Measurements from ENCODE around the gene SUSD2.

GRCh38 chr22:24169439-24170058 lies 11.7 kb upstream of the SUSD2 start:
- TF ChIP-seq, protein P1, sequence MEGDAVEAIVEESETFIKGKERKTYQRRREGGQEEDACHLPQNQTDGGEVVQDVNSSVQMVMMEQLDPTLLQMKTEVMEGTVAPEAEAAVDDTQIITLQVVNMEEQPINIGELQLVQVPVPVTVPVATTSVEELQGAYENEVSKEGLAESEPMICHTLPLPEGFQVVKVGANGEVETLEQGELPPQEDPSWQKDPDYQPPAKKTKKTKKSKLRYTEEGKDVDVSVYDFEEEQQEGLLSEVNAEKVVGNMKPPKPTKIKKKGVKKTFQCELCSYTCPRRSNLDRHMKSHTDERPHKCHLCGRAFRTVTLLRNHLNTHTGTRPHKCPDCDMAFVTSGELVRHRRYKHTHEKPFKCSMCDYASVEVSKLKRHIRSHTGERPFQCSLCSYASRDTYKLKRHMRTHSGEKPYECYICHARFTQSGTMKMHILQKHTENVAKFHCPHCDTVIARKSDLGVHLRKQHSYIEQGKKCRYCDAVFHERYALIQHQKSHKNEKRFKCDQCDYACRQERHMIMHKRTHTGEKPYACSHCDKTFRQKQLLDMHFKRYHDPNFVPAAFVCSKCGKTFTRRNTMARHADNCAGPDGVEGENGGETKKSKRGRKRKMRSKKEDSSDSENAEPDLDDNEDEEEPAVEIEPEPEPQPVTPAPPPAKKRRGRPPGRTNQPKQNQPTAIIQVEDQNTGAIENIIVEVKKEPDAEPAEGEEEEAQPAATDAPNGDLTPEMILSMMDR (conservative IDR thresholded peaks at IDR 0.05; ENCODE audit: low read length), result no peak
- TF ChIP-seq EZH2phosphoT487 (IDR thresholded peaks at IDR 0.05; ENCODE audit: borderline replicate concordance, low read depth, low read length), result no peak
